Activated naive CD4-positive, alpha-beta T cell treated with anti-CD3 and anti-CD28 coated beads, Interleukin-2, amount 50 U/mL, for 72 hours (primary cell): Measurements from ENCODE around the gene USF1. TPM values are rescaled to one million over a fixed set of nuclear protein-coding genes. Genes with fewer than 3 reads are reported as not detected.
A peak's percentile ranks its signal among the peaks of the same experiment; 100 is the strongest.
"Not testable (repeated sequence)": the region's sequence is repeated elsewhere in the genome, so short reads cannot be mapped to it uniquely, and the experiment has no call there.

Experiments
- ATAC-seq, 2 donors: fragments of 150-1000 bp; cut with Tn5 transposase; 2 replicates each; pipeline ENCODE4 v1.10.0; 2021; ENCODE audit warnings: mild to moderate bottlenecking in 2 of 2, moderate library complexity in 2 of 2
- DNase-seq, 2 donors: peaks; one replicate each; pipeline ENCODE4 v3.0.0; 2021 to 2022; ENCODE audit warnings: low spot score in 2 of 2
- H3K27ac Mint-ChIP-seq, 2 donors: one replicate each; pipeline ENCODE4 v1.8.0; 2022; ENCODE audit warnings: mild to moderate bottlenecking in 2 of 2, mixed read lengths in 2 of 2
- H3K36me3 Mint-ChIP-seq, 2 donors: one replicate each; pipeline ENCODE4 v1.8.0; 2022; ENCODE audit warnings: mixed read lengths in 2 of 2
- H3K9me3 Mint-ChIP-seq, 2 donors: one replicate each; pipeline ENCODE4 v1.8.0; 2022; ENCODE audit warnings: mixed read lengths in 2 of 2
- total RNA-seq, 2 donors: library from RNA; stranded (reverse); gene quantifications; one replicate each; pipeline ENCODE4 v1.2.3, GENCODE V29; 2022

Gene USF1
- total RNA-seq, 2 donors from 2014 or later: 50.8 to 90.6 TPM

DNA sequence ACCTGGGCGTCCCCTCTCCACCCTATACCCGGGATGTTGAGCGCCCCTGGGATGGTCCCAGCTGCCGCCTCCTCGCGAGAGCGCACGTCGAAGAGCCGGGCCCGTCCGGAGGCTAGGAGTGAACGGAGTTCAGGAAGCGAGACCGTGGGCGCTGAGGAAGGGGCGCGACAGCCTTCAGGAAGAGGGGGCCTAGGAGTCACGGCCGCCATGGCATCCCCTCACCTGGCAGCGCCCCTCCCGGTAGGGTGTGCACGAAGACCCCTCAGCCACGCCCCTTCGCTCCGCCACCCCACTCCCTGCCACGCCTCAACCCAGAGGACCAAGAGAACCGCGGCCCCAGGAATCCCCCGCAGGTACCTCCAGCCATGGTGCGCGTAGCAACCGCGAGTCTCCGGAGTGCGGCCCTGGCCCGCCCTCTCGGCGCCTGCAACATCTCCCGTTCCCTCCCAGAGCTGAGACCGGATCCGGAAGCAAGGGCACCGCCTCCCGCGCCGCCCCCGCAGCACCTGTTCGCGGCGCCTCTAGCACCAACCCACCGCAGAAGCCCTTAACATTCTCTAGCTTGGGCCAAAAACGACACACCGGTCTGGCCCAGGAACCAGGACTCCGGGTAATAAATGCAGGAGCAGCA lies 7.1 kb downstream of the USF1 start, which contains the start of gene TSTD1:
TSTD1 (minus strand) TSS at position 442 of the 631 bp plus-strand sequence; CDS start at position 367, 75 bp downstream.
- H3K27ac Mint-ChIP-seq: peak within 1 kb of the TSS; percentile 90 to 97
- ATAC-seq (peak; percentile 89 to 95), DNase-seq (peak; percentile 83 to 89)
- H3K36me3 Mint-ChIP-seq: peaks cover 8 to 28% of the 10 kb centered on the region in 2 donors
- H3K9me3 Mint-ChIP-seq: no peaks in the 10 kb centered on the region

DNA sequence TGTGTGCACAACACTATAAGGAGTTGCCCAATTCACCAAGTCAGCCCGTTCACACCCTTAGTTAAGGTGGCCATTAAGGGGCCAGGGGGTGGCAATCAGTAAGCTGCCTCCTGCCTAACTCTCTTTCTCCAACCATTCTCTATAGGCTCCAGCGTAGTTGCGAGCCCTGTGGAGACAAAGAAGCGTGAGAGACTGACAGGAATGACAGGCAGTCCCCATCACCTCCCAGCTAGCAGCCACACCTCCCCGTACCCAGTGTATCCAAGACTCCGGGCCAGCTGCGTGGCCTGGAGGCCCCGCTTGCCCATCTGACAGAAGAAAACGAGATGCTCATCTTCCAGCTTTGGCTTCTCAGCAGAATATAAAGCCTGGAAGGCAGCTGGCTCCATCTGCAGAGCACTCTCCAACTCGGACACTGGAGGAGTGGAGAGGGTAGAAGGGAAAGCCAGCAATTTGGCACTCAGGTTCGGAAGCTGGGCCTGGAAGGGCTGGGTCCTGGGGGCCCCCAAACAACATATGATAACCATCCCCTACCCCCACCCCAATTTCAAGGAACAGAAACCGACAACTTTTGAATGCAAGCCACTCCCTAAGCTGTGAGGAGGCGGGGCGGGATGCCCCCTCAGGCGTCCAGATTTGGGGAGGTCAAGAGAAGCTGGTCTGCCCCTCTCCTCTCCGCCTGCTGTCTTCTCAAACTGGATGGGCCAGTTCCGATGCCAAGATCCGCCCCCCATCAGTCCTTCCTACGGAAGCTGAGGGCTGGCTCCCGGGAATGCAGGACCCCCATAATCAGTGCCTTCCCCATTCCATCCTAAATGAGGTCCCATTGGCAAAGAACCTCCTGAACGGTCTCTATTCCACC lies 7.9 kb downstream of the USF1 start:
- no peak for ATAC-seq
- H3K36me3 Mint-ChIP-seq: peaks cover 8 to 28% of the 10 kb centered on the region in 2 donors
- no peak for DNase-seq

DNA sequence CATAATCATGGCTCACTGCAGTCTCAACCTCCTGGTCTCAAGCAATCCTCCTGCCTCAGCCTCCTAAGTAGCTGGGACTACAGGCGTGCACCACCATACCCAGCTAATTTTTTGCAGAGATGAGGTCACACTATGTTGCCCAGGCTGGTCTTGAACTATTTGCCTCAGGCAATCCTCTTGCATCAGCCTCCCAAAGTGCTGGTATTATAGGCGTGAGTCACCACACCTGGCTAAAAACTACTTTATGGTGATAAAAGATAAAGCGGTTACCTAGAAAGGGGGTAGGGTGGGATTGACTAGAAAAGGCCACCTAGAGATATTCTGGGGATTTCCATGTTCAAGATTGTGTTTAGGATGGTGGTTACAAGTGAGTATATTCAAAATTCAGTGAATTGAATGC lies 12.0 kb downstream of the USF1 start:
- Mint-ChIP-seq H3K9me3 (no peaks in the 10 kb centered on the region), H3K27ac (no peak overlapping the region), H3K36me3 (peaks cover 6 to 10% of the 10 kb centered on the region in 2 donors)
- DNase-seq: no peak
- peak; percentile 6 to 10 for ATAC-seq

More for the DNA sequence above, 7.9 kb downstream of the USF1 start:
- Mint-ChIP-seq H3K9me3 (no peaks in the 10 kb centered on the region), H3K27ac (peak overlapping the region; percentile 60 to 90)

DNA sequence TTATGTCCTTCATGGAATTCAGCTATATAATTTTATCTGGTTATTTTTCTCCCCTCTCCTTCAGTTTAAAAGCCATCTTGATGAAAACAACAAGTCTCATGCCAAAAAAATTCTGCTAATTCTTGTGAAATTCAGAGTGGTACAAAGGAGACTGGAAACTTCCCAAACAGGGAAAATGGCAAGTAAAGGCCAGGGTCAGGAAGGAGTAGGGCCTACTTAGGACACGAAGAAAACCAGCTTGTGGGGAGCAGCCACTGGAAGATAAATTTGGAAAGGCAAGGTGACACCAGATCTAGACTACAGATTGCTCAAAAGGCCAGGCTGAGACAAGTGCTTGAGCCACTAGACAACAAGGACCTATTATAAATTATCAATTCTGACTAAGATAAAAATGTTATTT lies 13.4 kb downstream of the USF1 start:
- peak in 1 of 2 donors; percentile 25 for ATAC-seq
- Mint-ChIP-seq H3K27ac (peak overlapping the region in 1 of 2 donors; percentile 8), H3K9me3 (no peaks in the 10 kb centered on the region), H3K36me3 (peaks cover 0 to 10% of the 10 kb centered on the region in 2 donors)
- DNase-seq: no peak

DNA sequence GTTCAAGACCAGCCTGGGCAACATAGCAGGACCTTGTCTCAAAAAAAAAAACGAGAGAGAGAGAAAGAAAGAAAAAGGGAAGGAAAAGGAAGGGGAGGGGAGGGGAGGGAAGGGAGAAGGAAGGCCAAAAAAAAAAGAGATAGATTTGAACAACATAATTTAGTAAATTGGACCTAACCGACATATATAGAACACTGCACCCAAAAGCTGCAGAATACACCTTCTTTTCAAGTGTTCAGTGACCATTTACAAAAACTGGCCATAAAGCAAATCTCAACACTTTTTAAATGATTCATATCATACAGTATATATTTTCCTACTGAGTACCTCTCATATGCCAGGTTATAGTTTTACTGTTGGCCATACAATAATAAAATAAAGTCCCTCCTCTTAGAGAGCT lies 13.9 kb downstream of the USF1 start:
- no peak for ATAC-seq
- DNase-seq: no peak
- H3K27ac Mint-ChIP-seq: no peak overlapping the region

DNA sequence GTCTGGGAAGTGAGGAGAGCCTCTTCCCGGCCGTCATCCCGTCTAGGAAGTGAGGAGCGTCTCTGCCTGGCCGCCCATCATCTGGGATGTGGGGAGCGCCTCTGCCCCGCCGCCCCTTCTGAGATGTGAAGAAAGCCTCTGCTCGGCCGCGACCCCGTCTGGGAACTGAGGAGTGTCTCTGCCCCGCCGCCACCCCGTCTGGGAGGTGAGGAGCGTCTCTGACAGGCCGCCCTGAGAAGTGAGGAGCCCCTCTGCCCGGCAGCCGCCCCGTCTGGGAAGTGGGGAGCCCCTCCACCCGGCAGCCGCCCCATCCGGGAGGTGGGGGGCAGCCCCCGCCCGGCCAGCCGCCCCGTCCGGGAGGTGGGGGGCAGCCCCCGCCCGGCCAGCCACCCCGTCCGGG lies 16.3 kb downstream of the USF1 start:
- H3K27ac Mint-ChIP-seq, H3K9me3 Mint-ChIP-seq, DNase-seq, ATAC-seq: not testable (repeated sequence)
- H3K36me3 Mint-ChIP-seq: peaks cover 0 to 18% of the 10 kb centered on the region in 2 donors

More for the DNA sequence above, 13.9 kb downstream of the USF1 start:
- Mint-ChIP-seq H3K36me3 (peaks cover 0 to 15% of the 10 kb centered on the region in 2 donors), H3K9me3 (no peaks in the 10 kb centered on the region)

DNA sequence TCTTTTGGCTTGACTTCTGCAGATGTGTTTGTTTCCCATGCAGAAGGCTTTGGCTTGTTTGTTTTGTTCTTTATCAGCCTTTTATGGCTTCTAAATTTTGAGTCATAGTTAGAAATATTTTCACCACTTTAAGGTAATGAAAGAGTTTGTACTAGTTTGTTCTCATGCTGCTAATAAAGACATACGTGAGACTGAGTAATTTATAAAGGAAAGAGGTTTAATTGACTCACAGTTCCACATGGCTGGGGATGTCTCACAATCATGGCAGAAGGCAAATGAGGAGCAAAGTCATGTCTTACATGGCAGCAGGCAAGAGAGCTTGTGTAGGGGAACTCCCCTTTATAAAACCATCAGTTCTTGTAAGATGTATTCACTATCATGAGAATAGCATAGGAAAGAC lies 18.8 kb downstream of the USF1 start:
- ATAC-seq: peak; percentile 68 to 74

DNA sequence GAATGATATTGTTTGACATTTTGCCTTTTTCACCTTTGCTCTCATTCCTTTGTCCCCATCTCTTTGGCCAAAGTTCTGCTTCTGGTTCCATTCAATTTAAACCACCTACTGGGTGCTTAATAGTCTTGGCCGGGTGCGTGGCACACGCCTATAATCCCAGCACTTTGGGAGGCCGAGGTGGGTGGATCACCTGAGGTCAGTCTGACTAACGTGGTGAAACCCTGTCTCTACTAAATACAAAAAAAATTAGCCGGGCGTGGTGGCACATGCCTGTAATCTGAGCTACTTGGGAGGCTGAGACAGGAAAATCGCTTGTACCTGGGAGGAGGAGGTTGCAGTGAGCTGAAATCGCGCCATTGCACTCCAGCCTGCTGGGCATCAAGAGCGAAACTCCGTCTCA lies 23.3 kb downstream of the USF1 start:
- not testable (repeated sequence) for DNase-seq, ATAC-seq, H3K9me3 Mint-ChIP-seq, H3K27ac Mint-ChIP-seq
- peaks cover 7 to 15% of the 10 kb centered on the region in 2 donors for H3K36me3 Mint-ChIP-seq

More for the DNA sequence above, 18.8 kb downstream of the USF1 start:
- DNase-seq, H3K9me3 Mint-ChIP-seq: not testable (repeated sequence)
- Mint-ChIP-seq H3K36me3 (peaks cover 0 to 18% of the 10 kb centered on the region in 2 donors), H3K27ac (peak overlapping the region in 1 of 2 donors; percentile 15)

DNA sequence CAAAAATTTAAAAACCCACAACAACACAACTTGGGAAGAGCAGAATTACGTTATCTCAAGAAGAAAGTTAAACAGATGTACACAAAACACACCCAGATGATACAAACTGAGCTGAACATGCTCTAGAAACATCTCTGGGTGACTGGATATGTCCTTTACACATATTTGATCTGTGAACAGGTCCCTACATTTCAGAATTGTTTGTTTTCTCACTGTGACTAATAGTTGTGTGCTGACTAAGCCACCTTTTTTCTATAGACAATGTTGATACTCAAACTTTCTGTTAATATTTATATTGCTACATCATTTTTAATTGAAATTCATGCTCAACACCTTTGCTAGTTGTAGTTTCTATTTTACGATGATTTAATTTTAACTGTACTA lies 23.8 kb downstream of the USF1 start:
- Mint-ChIP-seq H3K27ac (no peak overlapping the region), H3K36me3 (peaks cover 7 to 11% of the 10 kb centered on the region in 2 donors), H3K9me3 (peaks cover 0 to 4% of the 10 kb centered on the region in 2 donors)
- no peak for DNase-seq
- ATAC-seq: peak in 1 of 2 donors; percentile 63

DNA sequence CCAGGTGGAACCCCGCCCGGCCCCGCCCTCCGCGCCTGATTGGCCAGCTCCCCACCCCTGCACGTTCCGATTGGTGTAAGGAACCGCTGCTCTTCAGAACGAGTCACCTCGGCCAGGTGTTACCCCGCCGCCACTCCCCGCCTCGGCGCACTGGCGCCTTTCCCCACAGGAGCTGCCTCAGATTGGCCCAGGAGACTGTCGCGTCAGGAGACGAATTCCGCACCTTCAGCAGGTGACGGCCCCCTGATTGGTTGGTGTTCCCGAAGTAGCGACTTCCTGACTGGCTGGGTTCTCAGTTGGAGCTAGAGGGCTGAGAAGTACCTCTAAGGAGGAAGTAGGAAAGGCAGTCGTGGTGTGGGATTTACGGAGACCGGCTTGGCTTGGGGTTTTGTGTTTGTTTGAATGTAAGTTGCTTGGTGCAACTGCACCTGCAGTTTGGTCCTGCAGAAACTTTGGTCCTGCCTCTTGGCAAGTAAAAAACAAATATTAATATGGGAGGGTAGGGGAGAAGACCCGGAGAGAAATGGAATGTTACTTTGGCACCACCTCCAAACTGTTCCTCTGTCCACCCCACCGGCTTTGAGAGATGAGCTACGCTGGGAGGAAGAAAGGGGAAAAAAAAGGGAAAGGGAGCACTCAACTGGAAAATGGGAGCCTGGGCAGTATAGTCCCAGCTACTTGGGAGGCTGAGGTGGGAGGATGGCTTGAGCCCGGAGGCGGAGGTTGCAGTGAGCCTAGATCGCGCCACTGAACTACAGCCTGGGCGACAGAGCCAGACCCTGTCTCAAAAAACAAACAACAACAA lies 24.4 kb downstream of the USF1 start:
- H3K27ac Mint-ChIP-seq: peak overlapping the region; percentile 29 to 72
- H3K36me3 Mint-ChIP-seq: peaks cover 7% of the 10 kb centered on the region in 2 donors
- ATAC-seq (peak; percentile 92 to 95), DNase-seq (peak; percentile 76 to 92)
- peaks cover 0 to 4% of the 10 kb centered on the region in 2 donors for H3K9me3 Mint-ChIP-seq

DNA sequence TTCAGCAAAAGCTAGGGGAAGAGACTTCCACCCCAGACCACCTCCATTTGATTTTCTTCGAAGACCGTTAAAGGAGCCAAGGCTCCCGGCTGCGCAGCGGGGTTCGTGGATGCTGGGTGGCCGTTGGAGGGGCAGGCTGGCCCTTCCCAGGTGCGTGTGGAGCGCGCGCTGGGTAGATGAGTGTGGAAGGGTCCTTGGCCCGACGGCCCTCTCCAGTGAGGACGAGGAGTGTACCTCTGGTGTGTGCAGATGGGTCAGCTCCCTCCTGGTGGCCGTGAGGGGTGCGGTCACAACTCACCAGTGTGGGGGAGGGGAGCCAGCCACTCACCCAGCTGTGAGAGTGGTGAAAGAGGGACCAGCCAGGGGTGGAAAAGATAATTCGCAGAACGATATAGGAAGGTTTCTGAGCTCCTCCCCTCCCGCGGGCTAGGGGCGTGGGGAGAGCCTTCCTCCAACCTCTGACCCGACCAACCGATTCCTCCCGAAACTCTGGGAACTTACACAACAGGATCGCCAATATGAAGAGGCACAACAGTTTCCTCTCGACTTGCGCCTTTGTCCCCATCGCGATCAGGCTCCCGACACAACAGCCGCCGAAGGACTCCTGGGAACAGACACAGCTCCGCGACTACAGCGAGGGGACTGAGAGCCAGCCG lies 25.1 kb downstream of the USF1 start, which contains the start of gene F11R:
F11R (minus strand) TSS at position 644 of the 656 bp plus-strand sequence; CDS start at position 565, 79 bp downstream.
- ATAC-seq (peak; percentile 46 to 62), DNase-seq (peak in 1 of 2 donors; percentile 66)
- Mint-ChIP-seq H3K27ac (peak within 1 kb of the TSS; percentile 29 to 72), H3K36me3 (peaks cover 7% of the 10 kb centered on the region in 2 donors), H3K9me3 (peaks cover 0 to 4% of the 10 kb centered on the region in 2 donors)

DNA sequence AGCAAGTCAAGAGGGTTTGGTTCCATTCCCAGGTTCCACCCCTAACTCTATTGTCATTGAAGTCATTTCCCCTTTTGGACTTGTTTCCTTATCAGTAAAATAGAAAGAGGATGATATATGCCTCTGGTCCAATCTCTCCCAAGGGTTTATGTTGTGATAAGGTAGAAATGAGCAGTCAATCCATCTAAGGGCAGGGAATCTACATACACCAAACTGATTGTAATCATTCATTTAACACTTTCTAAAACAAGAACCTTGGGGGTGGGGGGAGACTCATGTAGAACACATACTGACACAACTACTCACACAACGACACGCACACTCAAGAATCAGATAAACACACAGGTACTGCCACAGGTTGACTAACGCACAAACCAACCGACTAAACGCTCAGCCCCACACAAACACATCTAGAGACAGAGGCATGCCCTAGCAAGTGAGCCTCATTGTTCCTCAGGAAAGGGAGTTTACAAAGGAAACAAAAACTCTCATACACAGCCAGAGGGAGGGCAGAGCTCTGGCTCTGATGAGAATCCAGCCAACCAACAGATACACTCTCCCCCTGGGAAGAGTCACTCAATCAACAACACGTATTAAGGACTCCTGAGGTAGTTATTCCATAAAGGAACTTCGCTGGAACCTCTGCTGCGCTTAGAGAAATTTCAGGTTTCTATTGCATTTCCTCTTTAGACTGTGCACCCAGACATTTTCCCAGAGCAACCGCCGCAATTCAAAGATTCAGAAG lies 25.9 kb downstream of the USF1 start:
- ATAC-seq: peak in 1 of 2 donors; percentile 3
- no peak for DNase-seq
- H3K27ac Mint-ChIP-seq: peak overlapping the region; percentile 1 to 72
- peaks cover 0 to 4% of the 10 kb centered on the region in 2 donors for H3K9me3 Mint-ChIP-seq
- H3K36me3 Mint-ChIP-seq: peaks cover 7% of the 10 kb centered on the region in 2 donors

DNA sequence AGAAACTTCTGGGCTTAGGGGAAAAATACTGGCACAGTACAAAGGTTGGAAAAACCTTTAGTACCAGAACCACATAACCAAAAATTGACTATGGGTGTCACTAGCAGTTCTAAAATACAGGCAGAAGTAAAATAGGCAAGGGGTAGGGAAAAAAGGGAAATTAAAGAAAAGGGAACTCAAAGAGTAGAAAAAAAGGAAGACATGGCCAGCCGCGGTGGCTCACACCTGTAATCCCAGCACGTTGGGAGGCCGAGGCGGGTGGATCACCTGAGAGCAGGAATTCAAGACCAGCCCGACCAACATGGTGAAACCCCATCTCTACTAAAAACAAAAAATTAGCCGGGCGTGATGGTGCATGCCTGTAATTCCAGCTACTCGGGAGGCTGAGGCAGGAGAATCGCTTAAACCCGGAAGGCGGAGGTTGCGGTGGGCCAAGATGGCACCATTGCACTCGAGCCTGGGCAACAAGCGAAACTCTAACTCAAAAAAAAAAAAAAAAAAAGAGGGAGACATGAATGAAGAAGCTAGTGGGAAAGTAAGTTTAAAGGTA lies 26.6 kb downstream of the USF1 start:
- not testable (repeated sequence) for ATAC-seq, H3K27ac Mint-ChIP-seq, H3K36me3 Mint-ChIP-seq, DNase-seq, H3K9me3 Mint-ChIP-seq

DNA sequence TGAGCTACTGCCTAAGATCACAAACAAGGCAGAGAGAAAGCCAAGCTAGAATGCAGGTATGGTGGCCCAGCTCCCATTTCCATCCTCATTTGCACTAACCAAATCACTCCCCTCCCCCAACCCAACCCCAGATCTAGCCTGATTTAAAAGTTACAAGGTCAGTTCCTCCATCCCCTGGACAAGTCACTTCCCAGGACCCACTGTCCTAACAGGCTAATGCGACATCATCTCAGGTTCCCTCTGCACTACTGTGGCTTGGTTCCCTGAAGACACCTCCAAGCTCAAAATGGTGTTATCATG lies 27.2 kb downstream of the USF1 start:
- peaks cover 0 to 4% of the 10 kb centered on the region in 2 donors for H3K9me3 Mint-ChIP-seq
- ATAC-seq: no peak
- DNase-seq: no peak
- peaks cover 7% of the 10 kb centered on the region in 2 donors for H3K36me3 Mint-ChIP-seq
- no peak overlapping the region for H3K27ac Mint-ChIP-seq
